Measurements from ENCODE around the gene DPH7.

Gene DPH7

GRCh38 chr9:137583347-137583746, 4.6 kb upstream of the DPH7 start:
- DNase-seq (ENCODE audit: extremely low read depth, low read depth), result no peak
- TF ChIP-seq CTCF (IDR thresholded peaks at IDR 0.05; ENCODE audit: low read depth, low read length), result no peak

GRCh38 chr9:137582286-137582860, 3.6 kb upstream of the DPH7 start:
- TF ChIP-seq CTCF (IDR thresholded peaks at IDR 0.05; ENCODE audit: low read depth, low read length), result no peak; the same call in none of the 2 replicates
- no peak for DNase-seq (ENCODE audit: extremely low read depth, low read depth)

GRCh38 chr9:137581361-137582285, 2.9 kb upstream of the DPH7 start:
- no peak for DNase-seq (ENCODE audit: extremely low read depth, low read depth)
- no peak for TF ChIP-seq CTCF (IDR thresholded peaks at IDR 0.05; ENCODE audit: low read depth, low read length)

GRCh38 chr9:137580954-137581322, 2.2 kb upstream of the DPH7 start:
- TF ChIP-seq CTCF (IDR thresholded peaks at IDR 0.05; ENCODE audit: low read depth, low read length), result no peak
- DNase-seq (ENCODE audit: extremely low read depth, low read depth), result no peak

GRCh38 chr9:137580209-137580953, 1.7 kb upstream of the DPH7 start:
- no peak for TF ChIP-seq CTCF (IDR thresholded peaks at IDR 0.05; ENCODE audit: low read depth, low read length)
- no peak for DNase-seq (ENCODE audit: extremely low read depth, low read depth)

GRCh38 chr9:137579259-137579604, 507 bp upstream of the DPH7 start:
- TF ChIP-seq CTCF (IDR thresholded peaks at IDR 0.05; ENCODE audit: low read depth, low read length), result no peak
- DNase-seq (ENCODE audit: extremely low read depth, low read depth), result no peak
